Gastroesophageal sphincter (tissue), 3 donors: Measurements from ENCODE around the gene DPF3.

Experiments
- POLR2AphosphoS5 ChIP-seq: sonication (generic); formaldehyde crosslinking; IDR thresholded peaks from one replicate; pipeline ENCODE4 v1.6.1; 2017; ENCODE audit warnings: antibody characterized with exemption
- TF ChIP-seq, protein P1 (sequence below), 4 experiments: fragments of 200-600 bp in 2 of 4; fragments of 450-650 bp in 2 of 4; sonication (generic) in 1 of 4; IDR thresholded peaks; one replicate each; pipeline ENCODE4 v1.5.1; 2017 to 2019; ENCODE audit warnings: antibody characterized with exemption in 4 of 4, mild to moderate bottlenecking in 2 of 4, moderate library complexity in 2 of 4

GRCh38 chr14:72636871-72637270 is 257.0 kb downstream of the DPF3 start:
- TF ChIP-seq, protein P1, sequence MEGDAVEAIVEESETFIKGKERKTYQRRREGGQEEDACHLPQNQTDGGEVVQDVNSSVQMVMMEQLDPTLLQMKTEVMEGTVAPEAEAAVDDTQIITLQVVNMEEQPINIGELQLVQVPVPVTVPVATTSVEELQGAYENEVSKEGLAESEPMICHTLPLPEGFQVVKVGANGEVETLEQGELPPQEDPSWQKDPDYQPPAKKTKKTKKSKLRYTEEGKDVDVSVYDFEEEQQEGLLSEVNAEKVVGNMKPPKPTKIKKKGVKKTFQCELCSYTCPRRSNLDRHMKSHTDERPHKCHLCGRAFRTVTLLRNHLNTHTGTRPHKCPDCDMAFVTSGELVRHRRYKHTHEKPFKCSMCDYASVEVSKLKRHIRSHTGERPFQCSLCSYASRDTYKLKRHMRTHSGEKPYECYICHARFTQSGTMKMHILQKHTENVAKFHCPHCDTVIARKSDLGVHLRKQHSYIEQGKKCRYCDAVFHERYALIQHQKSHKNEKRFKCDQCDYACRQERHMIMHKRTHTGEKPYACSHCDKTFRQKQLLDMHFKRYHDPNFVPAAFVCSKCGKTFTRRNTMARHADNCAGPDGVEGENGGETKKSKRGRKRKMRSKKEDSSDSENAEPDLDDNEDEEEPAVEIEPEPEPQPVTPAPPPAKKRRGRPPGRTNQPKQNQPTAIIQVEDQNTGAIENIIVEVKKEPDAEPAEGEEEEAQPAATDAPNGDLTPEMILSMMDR (IDR thresholded peaks at IDR 0.05), result no peak
- no peak for TF ChIP-seq POLR2AphosphoS5
